Hepatocyte (in vitro differentiated cells): ENCODE results near the gene UBXN11. TPM values are rescaled to one million over a fixed set of nuclear protein-coding genes. Genes with fewer than 3 reads are reported as not detected.

Experiments used
- DNase-seq: peaks from one replicate; pipeline ENCODE4 v3.0.0-alpha.2; 2016; ENCODE audit warnings: low spot score
- H2AFZ ChIP-seq: fragments of 200-600 bp; sonication (generic); 2 replicates; pipeline ENCODE4 v1.6.0; 2016; ENCODE audit warnings: antibody characterized with exemption, mild to moderate bottlenecking
- H3K27ac ChIP-seq: fragments of 200-600 bp; sonication (generic); 2 replicates; pipeline ENCODE4 v1.5.1; 2016; ENCODE audit warnings: mild to moderate bottlenecking
- H3K27me3 ChIP-seq: fragments of 200-600 bp; sonication (generic); 2 replicates; pipeline ENCODE4 v1.6.1; 2016
- H3K36me3 ChIP-seq: fragments of 200-600 bp; sonication (generic); replicated peaks from 2 replicates; pipeline ENCODE4 v1.5.1; 2016; ENCODE audit warnings: low read depth; ENCODE audit not compliant: insufficient read depth
- H3K4me1 ChIP-seq: fragments of 200-600 bp; sonication (generic); 2 replicates; pipeline ENCODE4 v1.5.1; 2016; ENCODE audit warnings: mild to moderate bottlenecking, moderate library complexity; ENCODE audit not compliant: insufficient read depth
- H3K4me2 ChIP-seq: fragments of 200-600 bp; sonication (generic); 2 replicates; pipeline ENCODE4 v1.6.0; 2016
- H3K4me3 ChIP-seq: fragments of 200-600 bp; sonication (generic); 2 replicates; pipeline ENCODE4 v1.5.1; 2016; ENCODE audit warnings: mild to moderate bottlenecking
- H3K79me2 ChIP-seq: fragments of 200-600 bp; sonication (generic); 2 replicates; pipeline ENCODE4 v1.6.0; 2017; ENCODE audit warnings: mild to moderate bottlenecking
- H3K9me2 ChIP-seq: fragments of 200-600 bp; sonication (generic); replicated peaks from 2 replicates; pipeline ENCODE4 v1.6.0; 2017; ENCODE audit warnings: mild to moderate bottlenecking; ENCODE audit not compliant: insufficient read depth
- H3K9me3 ChIP-seq: fragments of 200-600 bp; sonication (generic); 2 replicates; pipeline ENCODE4 v1.5.1; 2016; ENCODE audit warnings: low read depth, mild to moderate bottlenecking
- H4K20me1 ChIP-seq: fragments of 200-600 bp; sonication (generic); 2 replicates; pipeline ENCODE4 v1.6.0; 2016; ENCODE audit warnings: mild to moderate bottlenecking; ENCODE audit not compliant: insufficient read depth, poor library complexity, severe bottlenecking
- EZH2 ChIP-seq: fragments of 200-600 bp; sonication (generic); IDR thresholded peaks from 2 replicates; pipeline ENCODE4 v1.6.1; 2016; ENCODE audit warnings: antibody characterized with exemption, mild to moderate bottlenecking, borderline replicate concordance
- EZH2phosphoT487 ChIP-seq: fragments of 200-600 bp; sonication (generic); IDR thresholded peaks from one replicate; pipeline ENCODE4 v1.6.1; 2018; ENCODE audit warnings: antibody characterized with exemption, mild to moderate bottlenecking, low read depth, moderate library complexity; ENCODE audit not compliant: unreplicated experiment, severe bottlenecking
- WGBS: methylation state at CpG from one replicate; pipeline ENCODE4 v1.1.6; 2016; ENCODE audit warnings: low lambda C conversion rate; ENCODE audit errors: missing lambda C conversion rate; 5-methylcytosine and 5-hydroxymethylcytosine counted together
- polyA plus RNA-seq: library from polyadenylated mRNA; unstranded; fragments of >200 nt; fragmentation: Nextera tagmentation; extraction: Ambion mirVana; gene quantifications from 2 replicates; pipeline ENCODE4 v1.2.1, GENCODE V29; 2016
- total RNA-seq: library from RNA; depleted of rRNA; stranded (reverse); fragments of >200 nt; gene quantifications from 2 replicates; pipeline ENCODE4 v1.2.3, GENCODE V29; 2014
- TF ChIP-seq, protein P1 (sequence below): fragments of 200-600 bp; sonication (generic); IDR thresholded peaks from 2 replicates; pipeline ENCODE4 v1.5.1; 2016; ENCODE audit warnings: antibody characterized with exemption, mild to moderate bottlenecking; ENCODE audit not compliant: poor library complexity

The UBXN11 gene
- total and polyA plus RNA-seq, 2 experiments from 2014 or later: 3.1 to 17.1 TPM

- Histone ChIP-seq H3K4me1 (peaks cover 36% of the 10 kb centered on the region), H3K36me3 (no peaks in the 10 kb centered on the region), H3K9me3 (no peaks in the 10 kb centered on the region), H3K27ac (peak overlapping the region; percentile 100), H3K9me2 (no peaks in the 10 kb centered on the region), H3K79me2 (peaks cover 11% of the 10 kb centered on the region), H2AFZ (no peak overlapping the region), H4K20me1 (no peaks in the 10 kb centered on the region), H3K27me3 (no peaks in the 10 kb centered on the region), H3K4me2 (peak overlapping the region; percentile 60), H3K4me3 (no peak overlapping the region)
- TF ChIP-seq EZH2 (no peak), EZH2phosphoT487 (no peak)
- TF ChIP-seq, protein P1, sequence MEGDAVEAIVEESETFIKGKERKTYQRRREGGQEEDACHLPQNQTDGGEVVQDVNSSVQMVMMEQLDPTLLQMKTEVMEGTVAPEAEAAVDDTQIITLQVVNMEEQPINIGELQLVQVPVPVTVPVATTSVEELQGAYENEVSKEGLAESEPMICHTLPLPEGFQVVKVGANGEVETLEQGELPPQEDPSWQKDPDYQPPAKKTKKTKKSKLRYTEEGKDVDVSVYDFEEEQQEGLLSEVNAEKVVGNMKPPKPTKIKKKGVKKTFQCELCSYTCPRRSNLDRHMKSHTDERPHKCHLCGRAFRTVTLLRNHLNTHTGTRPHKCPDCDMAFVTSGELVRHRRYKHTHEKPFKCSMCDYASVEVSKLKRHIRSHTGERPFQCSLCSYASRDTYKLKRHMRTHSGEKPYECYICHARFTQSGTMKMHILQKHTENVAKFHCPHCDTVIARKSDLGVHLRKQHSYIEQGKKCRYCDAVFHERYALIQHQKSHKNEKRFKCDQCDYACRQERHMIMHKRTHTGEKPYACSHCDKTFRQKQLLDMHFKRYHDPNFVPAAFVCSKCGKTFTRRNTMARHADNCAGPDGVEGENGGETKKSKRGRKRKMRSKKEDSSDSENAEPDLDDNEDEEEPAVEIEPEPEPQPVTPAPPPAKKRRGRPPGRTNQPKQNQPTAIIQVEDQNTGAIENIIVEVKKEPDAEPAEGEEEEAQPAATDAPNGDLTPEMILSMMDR: no peak
- DNase-seq: no peak
- 85% methylated on average over 5 of the region's 5 CpGs for WGBS
These were observed 43.4 kb upstream of the UBXN11 start for GRCh38 chr1:26349877-26350244.

GRCh38 chr1:26349188-26349876, 42.9 kb upstream of the UBXN11 start:
- Histone ChIP-seq H4K20me1 (no peaks in the 10 kb centered on the region), H3K9me3 (no peaks in the 10 kb centered on the region), H3K27me3 (no peaks in the 10 kb centered on the region), H2AFZ (no peak overlapping the region), H3K4me3 (no peak overlapping the region), H3K36me3 (no peaks in the 10 kb centered on the region), H3K4me2 (no peak overlapping the region), H3K9me2 (no peaks in the 10 kb centered on the region), H3K79me2 (peaks cover 11% of the 10 kb centered on the region), H3K27ac (peak overlapping the region; percentile 100), H3K4me1 (peaks cover 31% of the 10 kb centered on the region)
- 84% methylated on average over 7 of the region's 7 CpGs for WGBS
- TF ChIP-seq, protein P1: no peak
- TF ChIP-seq EZH2phosphoT487 (no peak), EZH2 (no peak)
- DNase-seq: peak; percentile 7

GRCh38 chr1:26346274-26347033, 40.0 kb upstream of the UBXN11 start:
- H3K79me2 ChIP-seq: no peaks in the 10 kb centered on the region
- H3K36me3 ChIP-seq: no peaks in the 10 kb centered on the region
- no peak overlapping the region for H3K4me3 ChIP-seq
- H3K9me3 ChIP-seq: no peaks in the 10 kb centered on the region
- no peak overlapping the region for H2AFZ ChIP-seq
- no peak overlapping the region for H3K27ac ChIP-seq
- H3K27me3 ChIP-seq: no peaks in the 10 kb centered on the region
- DNase-seq: no peak
- H3K9me2 ChIP-seq: no peaks in the 10 kb centered on the region
- TF ChIP-seq EZH2: no peak
- no peak for TF ChIP-seq EZH2phosphoT487
- TF ChIP-seq, protein P1: no peak
- H3K4me2 ChIP-seq: no peak overlapping the region
- peaks cover 6% of the 10 kb centered on the region for H3K4me1 ChIP-seq
- WGBS: 89% methylated on average over 10 of the region's 10 CpGs
- H4K20me1 ChIP-seq: no peaks in the 10 kb centered on the region
